Erythroblast (primary cell): ENCODE measurements around the gene TNFRSF14.

Experiments used
- GATA1 ChIP-seq: IDR thresholded peaks from 2 replicates; pipeline ENCODE4 v1.6.1; 2011; ENCODE audit warnings: low read depth, mild to moderate bottlenecking, control low read depth, low read length, moderate library complexity
- POLR2A ChIP-seq: IDR thresholded peaks from 2 replicates; pipeline ENCODE4 v1.6.1; 2011; ENCODE audit warnings: mild to moderate bottlenecking, low read length

DNA sequence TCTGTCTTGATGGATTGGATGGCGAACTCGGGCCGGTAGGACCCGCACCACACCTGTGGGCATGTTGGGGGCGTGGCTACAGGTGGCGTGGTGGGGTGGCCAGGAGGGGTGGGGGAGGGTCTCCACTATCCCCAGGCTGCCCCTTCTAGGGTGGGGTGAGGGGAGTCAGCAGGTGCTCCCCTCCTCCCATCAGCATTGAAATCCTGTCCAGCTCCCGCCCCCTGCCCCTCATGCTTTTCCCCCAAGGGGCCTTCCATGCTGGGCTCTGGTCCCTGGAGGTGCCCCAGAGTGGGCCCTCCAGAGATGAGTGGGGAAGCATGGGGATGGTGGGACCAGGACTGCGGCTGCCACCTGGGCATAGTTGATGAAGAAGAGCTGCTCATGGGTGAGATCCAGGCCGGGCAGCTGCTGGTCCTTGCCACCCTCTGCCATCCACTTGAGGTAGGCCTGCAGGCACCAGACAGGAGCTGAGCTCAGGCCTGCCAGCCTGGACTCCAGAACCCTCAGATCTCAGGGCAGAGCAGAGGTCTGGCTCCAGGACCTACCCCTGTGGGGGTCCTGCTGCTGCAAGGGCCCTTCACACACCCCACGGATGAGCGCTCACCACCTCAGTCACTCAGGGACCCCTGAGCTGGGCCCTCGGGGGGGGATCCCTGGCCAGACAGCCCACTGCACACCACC, 35.5 kb downstream of the TNFRSF14 start:
- TF ChIP-seq POLR2A (no peak), GATA1 (no peak)
